Activated naive CD8-positive, alpha-beta T cell treated with anti-CD3 and anti-CD28 coated beads, Interleukin-2, amount 10 ng/mL, durations not matched to agents 7 days and 5 days (primary cell): Measurements from ENCODE around the gene CLDN1. TPM values are rescaled to one million over a fixed set of nuclear protein-coding genes. Genes with fewer than 3 reads are reported as not detected.

Experiments
- ATAC-seq: fragments of 150-1000 bp; cut with Tn5 transposase; one replicate; pipeline ENCODE4 v1.10.0; 2021; ENCODE audit warnings: low read depth, moderate library complexity
- POLR2A ChIA-PET: fragments of 350-600 bp; sonication (Branson Sonifier 250); formaldehyde crosslinking; loops from one replicate; lab custom pipeline; 2021; ENCODE audit warnings: antibody characterized with exemption; lab: Charles Lee
- DNase-seq: peaks from one replicate; pipeline ENCODE4 v3.0.0; 2021
- H3K27ac Mint-ChIP-seq: one replicate; pipeline ENCODE4 v1.8.0; 2022; ENCODE audit warnings: mild to moderate bottlenecking, mixed read lengths
- H3K27me3 Mint-ChIP-seq: one replicate; pipeline ENCODE4 v1.8.0; 2022; ENCODE audit warnings: mild to moderate bottlenecking, moderate library complexity, mixed read lengths
- H3K36me3 Mint-ChIP-seq: one replicate; pipeline ENCODE4 v1.8.0; 2021; ENCODE audit warnings: mild to moderate bottlenecking, mixed read lengths
- H3K4me1 Mint-ChIP-seq: one replicate; pipeline ENCODE4 v1.8.0; 2021; ENCODE audit warnings: mixed read lengths
- H3K4me3 Mint-ChIP-seq: one replicate; pipeline ENCODE4 v1.8.0; 2022; ENCODE audit warnings: mild to moderate bottlenecking, moderate library complexity, mixed read lengths
- H3K9me3 Mint-ChIP-seq: one replicate; pipeline ENCODE4 v1.8.0; 2021; ENCODE audit warnings: mixed read lengths
- total RNA-seq, 2 experiments: library from RNA; stranded (reverse); gene quantifications; one replicate each; pipeline ENCODE4 v1.2.3, GENCODE V29; 2021

The CLDN1 gene, protein sequence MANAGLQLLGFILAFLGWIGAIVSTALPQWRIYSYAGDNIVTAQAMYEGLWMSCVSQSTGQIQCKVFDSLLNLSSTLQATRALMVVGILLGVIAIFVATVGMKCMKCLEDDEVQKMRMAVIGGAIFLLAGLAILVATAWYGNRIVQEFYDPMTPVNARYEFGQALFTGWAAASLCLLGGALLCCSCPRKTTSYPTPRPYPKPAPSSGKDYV
- not detected for total RNA-seq

GRCh38 chr3:190321789-190322603, at the start of gene CLDN1:
Gene CLDN1 (minus strand): TSS chr3:190322446. CDS start chr3:190322206, 240 bp downstream.
- no peak within 1 kb of the TSS for H3K27ac Mint-ChIP-seq
- H3K9me3 Mint-ChIP-seq: no peaks in the 10 kb centered on the region
- peaks cover 6% of the 10 kb centered on the region for H3K4me1 Mint-ChIP-seq
- POLR2A ChIA-PET: no interaction called here
- peak within 1 kb of the TSS; percentile 71 for H3K4me3 Mint-ChIP-seq
- ATAC-seq (peak; percentile 98), DNase-seq (peak; percentile 89)
- H3K36me3 Mint-ChIP-seq: no peaks in the 10 kb centered on the region
- H3K27me3 Mint-ChIP-seq: peaks cover 34% of the 10 kb centered on the region

DNA sequence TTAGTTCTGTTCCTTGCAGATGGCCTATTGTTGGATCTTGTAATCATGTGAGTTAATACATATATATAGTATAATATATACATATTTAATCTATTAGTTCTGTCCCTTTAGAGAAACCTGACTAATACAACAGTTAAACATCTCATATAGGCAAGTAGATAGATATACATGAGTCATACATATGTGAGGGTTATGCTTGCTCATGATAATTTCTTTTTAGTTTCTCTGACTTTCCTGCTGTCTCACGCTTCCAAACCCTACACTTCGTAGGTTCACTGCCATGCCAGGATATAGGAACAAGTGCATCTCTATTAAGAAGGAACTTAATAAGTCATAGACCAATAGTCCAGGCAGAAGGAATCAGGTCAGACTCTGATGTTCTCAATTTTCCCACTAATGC, 48.9 kb upstream of the CLDN1 start:
- H3K9me3 Mint-ChIP-seq: no peaks in the 10 kb centered on the region
- no peaks in the 10 kb centered on the region for H3K36me3 Mint-ChIP-seq
- no peak overlapping the region for H3K4me3 Mint-ChIP-seq
- POLR2A ChIA-PET: no interaction called here
- peaks cover 12% of the 10 kb centered on the region for H3K27me3 Mint-ChIP-seq
- no peak for DNase-seq
- no peak overlapping the region for H3K27ac Mint-ChIP-seq
- ATAC-seq: no peak
- no peaks in the 10 kb centered on the region for H3K4me1 Mint-ChIP-seq

GRCh38 chr3:190370369-190370768, 48.1 kb upstream of the CLDN1 start:
- POLR2A ChIA-PET: no interaction called here
- DNase-seq: no peak
- Mint-ChIP-seq H3K27ac (no peak overlapping the region), H3K4me3 (no peak overlapping the region), H3K9me3 (no peaks in the 10 kb centered on the region), H3K4me1 (no peaks in the 10 kb centered on the region), H3K27me3 (peaks cover 9% of the 10 kb centered on the region), H3K36me3 (no peaks in the 10 kb centered on the region)
- ATAC-seq: no peak

GRCh38 chr3:190369668-190370295, 47.5 kb upstream of the CLDN1 start:
- H3K27me3 Mint-ChIP-seq: peaks cover 9% of the 10 kb centered on the region
- H3K4me1 Mint-ChIP-seq: no peaks in the 10 kb centered on the region
- no peak overlapping the region for H3K27ac Mint-ChIP-seq
- H3K4me3 Mint-ChIP-seq: no peak overlapping the region
- ATAC-seq (no peak), DNase-seq (no peak)
- POLR2A ChIA-PET: no interaction called here
- no peaks in the 10 kb centered on the region for H3K36me3 Mint-ChIP-seq
- H3K9me3 Mint-ChIP-seq: no peaks in the 10 kb centered on the region

DNA sequence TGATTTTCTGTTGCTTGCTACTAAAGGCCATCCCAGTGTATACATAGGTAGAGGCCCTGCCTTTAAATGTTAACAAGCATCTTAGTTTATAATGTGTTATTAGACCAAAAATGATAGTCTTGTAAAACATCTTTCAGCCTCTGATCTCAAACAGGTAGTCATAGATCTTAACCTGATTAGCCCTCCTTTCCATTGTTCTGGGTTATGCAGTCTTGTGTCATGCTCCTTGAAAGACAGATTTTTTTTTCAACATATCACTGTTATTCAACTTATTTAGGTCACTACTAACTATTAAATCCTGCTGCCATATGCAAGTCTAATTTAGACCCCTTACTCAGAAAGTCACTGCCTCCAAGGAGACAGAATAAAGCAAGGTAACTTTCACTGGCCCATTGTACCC, 46.6 kb upstream of the CLDN1 start:
- Mint-ChIP-seq H3K27me3 (peaks cover 7% of the 10 kb centered on the region), H3K4me3 (no peak overlapping the region), H3K9me3 (no peaks in the 10 kb centered on the region), H3K27ac (no peak overlapping the region), H3K36me3 (no peaks in the 10 kb centered on the region), H3K4me1 (no peaks in the 10 kb centered on the region)
- ATAC-seq: no peak
- no peak for DNase-seq
- POLR2A ChIA-PET: no interaction called here

GRCh38 chr3:190366133-190366532, 43.9 kb upstream of the CLDN1 start:
- no peaks in the 10 kb centered on the region for H3K4me1 Mint-ChIP-seq
- no peak overlapping the region for H3K4me3 Mint-ChIP-seq
- ATAC-seq: no peak
- H3K27ac Mint-ChIP-seq: no peak overlapping the region
- POLR2A ChIA-PET: no interaction called here
- no peaks in the 10 kb centered on the region for H3K9me3 Mint-ChIP-seq
- peaks cover 4% of the 10 kb centered on the region for H3K27me3 Mint-ChIP-seq
- no peak for DNase-seq
- no peaks in the 10 kb centered on the region for H3K36me3 Mint-ChIP-seq

DNA sequence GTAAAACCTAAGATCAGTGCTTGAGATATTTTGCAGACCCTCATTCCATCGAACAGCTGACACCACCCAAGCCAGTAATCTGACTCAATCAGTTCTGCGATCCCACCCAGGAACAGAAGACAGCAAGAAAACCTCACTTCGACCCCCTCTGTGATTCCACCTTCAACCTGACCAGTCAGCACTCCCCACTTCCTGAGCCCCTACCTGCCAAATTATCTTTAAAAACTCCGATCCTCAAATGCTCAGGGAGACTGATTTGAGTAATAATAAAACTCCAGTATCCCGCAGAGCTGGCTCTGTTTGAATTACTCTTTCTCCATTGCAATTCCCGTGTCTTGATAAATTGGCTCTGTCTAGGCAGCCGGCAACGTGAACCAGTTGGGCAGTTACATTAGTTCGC, 40.0 kb upstream of the CLDN1 start:
- Mint-ChIP-seq H3K9me3 (no peaks in the 10 kb centered on the region), H3K27me3 (peaks cover 9% of the 10 kb centered on the region), H3K4me3 (no peak overlapping the region), H3K4me1 (no peaks in the 10 kb centered on the region), H3K36me3 (no peaks in the 10 kb centered on the region), H3K27ac (no peak overlapping the region)
- POLR2A ChIA-PET: no interaction called here
- no peak for DNase-seq
- ATAC-seq: no peak

DNA sequence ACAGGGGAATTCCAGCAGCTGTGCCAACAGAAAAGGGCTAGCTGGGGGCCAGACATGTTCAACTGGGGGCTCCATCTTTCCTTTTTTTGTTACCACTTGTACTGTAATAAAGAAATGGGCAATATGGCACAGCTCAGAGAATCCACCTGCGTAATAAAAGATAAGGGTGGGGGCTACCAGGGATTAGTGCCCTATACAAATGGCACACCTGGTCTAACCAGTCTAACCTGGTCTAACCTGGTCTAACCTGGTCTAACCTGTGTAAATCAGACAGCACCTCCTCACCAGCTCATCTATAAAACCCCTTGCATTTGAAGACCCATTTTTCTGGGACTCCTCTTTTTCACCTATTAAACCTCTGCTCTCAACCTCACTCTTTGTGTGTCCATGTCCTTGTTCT, 39.5 kb upstream of the CLDN1 start:
- no peaks in the 10 kb centered on the region for H3K4me1 Mint-ChIP-seq
- ATAC-seq (no peak), DNase-seq (no peak)
- H3K27ac Mint-ChIP-seq: no peak overlapping the region
- POLR2A ChIA-PET: no interaction called here
- no peak overlapping the region for H3K4me3 Mint-ChIP-seq
- peaks cover 9% of the 10 kb centered on the region for H3K27me3 Mint-ChIP-seq
- no peaks in the 10 kb centered on the region for H3K9me3 Mint-ChIP-seq
- no peaks in the 10 kb centered on the region for H3K36me3 Mint-ChIP-seq

- POLR2A ChIA-PET: no interaction called here
- no peak overlapping the region for H3K27ac Mint-ChIP-seq
- H3K4me3 Mint-ChIP-seq: no peak overlapping the region
- H3K4me1 Mint-ChIP-seq: no peaks in the 10 kb centered on the region
- H3K36me3 Mint-ChIP-seq: no peaks in the 10 kb centered on the region
- no peak for ATAC-seq
- no peak for DNase-seq
- peaks cover 9% of the 10 kb centered on the region for H3K27me3 Mint-ChIP-seq
- H3K9me3 Mint-ChIP-seq: no peaks in the 10 kb centered on the region
Measured at GRCh38 chr3:190360228-190360627, 38.0 kb upstream of the CLDN1 start.

DNA sequence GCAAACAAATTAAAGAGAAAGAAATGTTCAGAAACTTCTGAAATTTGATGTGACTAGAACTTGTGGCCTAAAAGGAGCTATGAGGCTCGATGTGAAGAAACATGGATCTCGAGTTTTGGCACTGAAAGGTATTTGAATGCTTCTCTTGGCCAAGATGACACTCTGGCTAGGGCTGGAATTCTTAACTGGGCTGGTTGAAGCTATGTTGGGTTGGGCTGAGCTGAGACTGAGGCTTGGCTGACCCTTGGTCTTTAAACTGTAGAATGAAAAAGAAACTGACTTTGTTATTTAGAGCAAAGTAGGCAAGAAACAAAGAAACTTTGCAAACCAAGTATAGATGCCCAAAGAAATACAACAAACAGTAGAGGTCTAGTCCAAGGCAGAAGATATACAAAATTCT, 37.6 kb upstream of the CLDN1 start:
- POLR2A ChIA-PET: no interaction called here
- no peaks in the 10 kb centered on the region for H3K4me1 Mint-ChIP-seq
- no peaks in the 10 kb centered on the region for H3K9me3 Mint-ChIP-seq
- no peak overlapping the region for H3K4me3 Mint-ChIP-seq
- no peak overlapping the region for H3K27ac Mint-ChIP-seq
- no peaks in the 10 kb centered on the region for H3K36me3 Mint-ChIP-seq
- no peak for ATAC-seq
- no peak for DNase-seq
- peaks cover 9% of the 10 kb centered on the region for H3K27me3 Mint-ChIP-seq

DNA sequence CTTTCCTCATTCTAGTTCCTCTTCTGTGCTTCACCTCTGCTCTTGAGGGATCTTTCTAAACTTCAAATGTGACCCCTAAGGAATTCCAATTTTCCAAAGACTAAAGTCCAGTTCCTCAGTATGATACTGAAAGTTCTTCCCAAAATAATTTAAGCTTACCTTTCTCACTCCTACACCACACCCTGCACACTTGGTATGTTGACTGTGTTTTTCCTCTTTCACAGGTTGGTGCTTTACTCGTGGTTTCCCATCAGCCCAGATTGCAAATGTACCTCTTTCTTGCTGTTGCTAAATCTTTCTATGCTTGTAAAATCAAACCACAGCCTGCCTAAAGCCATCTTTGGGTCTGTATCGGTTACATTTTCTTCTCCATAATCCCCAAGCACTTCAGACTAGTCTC, 35.2 kb upstream of the CLDN1 start:
- Mint-ChIP-seq H3K27me3 (peaks cover 9% of the 10 kb centered on the region), H3K4me1 (no peaks in the 10 kb centered on the region), H3K36me3 (no peaks in the 10 kb centered on the region), H3K4me3 (no peak overlapping the region), H3K9me3 (no peaks in the 10 kb centered on the region), H3K27ac (no peak overlapping the region)
- POLR2A ChIA-PET: no interaction called here
- ATAC-seq: no peak
- no peak for DNase-seq

- Mint-ChIP-seq H3K4me3 (no peak overlapping the region), H3K36me3 (no peaks in the 10 kb centered on the region), H3K27ac (no peak overlapping the region), H3K4me1 (no peaks in the 10 kb centered on the region), H3K27me3 (peaks cover 9% of the 10 kb centered on the region), H3K9me3 (no peaks in the 10 kb centered on the region)
- ATAC-seq: no peak
- no peak for DNase-seq
- POLR2A ChIA-PET: no interaction called here
Measured at GRCh38 chr3:190356246-190356645, 34.0 kb upstream of the CLDN1 start.

DNA sequence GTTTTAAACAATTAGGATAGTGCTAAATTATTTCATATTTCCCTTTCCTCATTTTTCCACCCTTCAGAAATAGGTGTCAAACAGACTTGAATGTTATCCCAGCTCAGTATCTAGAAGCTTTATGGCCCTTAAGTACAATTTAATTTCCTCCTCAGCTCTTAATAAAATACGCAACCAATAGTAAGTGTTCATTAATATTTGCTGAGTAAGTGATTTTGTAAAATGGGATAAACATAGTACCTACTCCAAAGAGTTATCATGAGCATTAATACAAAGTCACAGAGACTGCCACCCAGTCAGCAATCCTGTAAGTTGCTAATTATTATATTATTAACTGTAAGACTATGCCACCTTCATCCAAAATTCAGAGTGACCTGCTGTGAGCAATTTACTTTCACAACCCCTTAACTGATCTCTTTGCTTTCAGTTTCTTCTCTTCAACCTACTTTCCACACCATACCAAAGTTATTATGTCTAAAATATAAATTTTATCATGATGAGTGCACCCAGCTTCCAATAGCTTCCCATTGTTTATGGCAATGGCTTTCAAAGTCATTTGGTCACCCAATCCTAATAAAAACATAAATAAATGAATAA, 30.7 kb upstream of the CLDN1 start:
- H3K36me3 Mint-ChIP-seq: no peaks in the 10 kb centered on the region
- POLR2A ChIA-PET: interaction anchor here (0.6 kb wide), 1 partner anchor 21 kb away, joined by 3 read pairs; no protein-coding TSS in a partner anchor

More for the DNA sequence above, 30.7 kb upstream of the CLDN1 start:
- no peak overlapping the region for H3K27ac Mint-ChIP-seq
- no peak overlapping the region for H3K4me3 Mint-ChIP-seq
- no peaks in the 10 kb centered on the region for H3K27me3 Mint-ChIP-seq
- ATAC-seq (no peak), DNase-seq (no peak)
- no peaks in the 10 kb centered on the region for H3K4me1 Mint-ChIP-seq
- no peaks in the 10 kb centered on the region for H3K9me3 Mint-ChIP-seq
